ENCODE measurements around the gene TGIF1. TPM values are rescaled to one million over a fixed set of nuclear protein-coding genes. Genes with fewer than 3 reads are reported as not detected.

Gene TGIF1
- total RNA-seq, 1 donor from 2014 or later, result 170 TPM

DNA sequence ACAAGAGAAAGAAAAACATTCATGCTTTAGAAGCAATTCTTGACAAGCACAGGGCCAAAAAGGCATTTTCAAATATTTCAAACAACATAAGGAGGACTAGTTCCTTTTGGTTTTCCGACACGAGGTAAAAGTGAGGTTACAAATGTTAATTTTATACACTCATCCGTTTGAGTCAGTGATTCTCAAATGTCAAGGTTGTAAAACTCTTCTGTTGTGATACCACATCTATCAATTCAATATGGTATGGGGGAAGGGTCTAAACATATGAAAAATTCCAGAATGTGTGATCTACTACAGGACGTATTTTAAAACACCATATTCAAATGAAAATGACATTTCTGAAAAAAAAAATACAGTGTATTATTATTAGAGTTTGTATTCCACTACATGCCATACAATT is 52.7 kb downstream of the TGIF1 start:
- no peak overlapping the region for H3K4me3 ChIP-seq (ENCODE audit: low read depth, low read length)
- DNase-seq (ENCODE audit: low read depth), result no peak
- TF ChIP-seq CTCF (conservative IDR thresholded peaks at IDR 0.05; ENCODE audit: low read depth, low read length), result no peak

GRCh38 chr18:3504637-3505036 is 54.7 kb downstream of the TGIF1 start:
- TF ChIP-seq CTCF (conservative IDR thresholded peaks at IDR 0.05; ENCODE audit: low read depth, low read length), result no peak
- no peak for DNase-seq (ENCODE audit: low read depth)
- no peak overlapping the region for H3K4me3 ChIP-seq (ENCODE audit: low read depth, low read length)

GRCh38 chr18:3508576-3509549 is 58.9 kb downstream of the TGIF1 start:
- DNase-seq (ENCODE audit: low read depth), result no peak
- no peak overlapping the region for H3K4me3 ChIP-seq (ENCODE audit: low read depth, low read length)
- no peak for TF ChIP-seq CTCF (conservative IDR thresholded peaks at IDR 0.05; ENCODE audit: low read depth, low read length)

Other genes with a start within 250 kb of the TGIF1 start
- gene MYOM1, start 230.2 kb upstream of the TGIF1 start, total RNA-seq, result 0.12 and 0.14 TPM in 2 replicates
- 755 and 992 TPM in 2 replicates for gene MYL12A, start 202.4 kb upstream of the TGIF1 start, total RNA-seq
- gene MYL12B, start 188.0 kb upstream of the TGIF1 start, total RNA-seq, result 562 and 563 TPM in 2 replicates